Measurements from ENCODE around the gene DEFB114.

Gene DEFB114

DNA sequence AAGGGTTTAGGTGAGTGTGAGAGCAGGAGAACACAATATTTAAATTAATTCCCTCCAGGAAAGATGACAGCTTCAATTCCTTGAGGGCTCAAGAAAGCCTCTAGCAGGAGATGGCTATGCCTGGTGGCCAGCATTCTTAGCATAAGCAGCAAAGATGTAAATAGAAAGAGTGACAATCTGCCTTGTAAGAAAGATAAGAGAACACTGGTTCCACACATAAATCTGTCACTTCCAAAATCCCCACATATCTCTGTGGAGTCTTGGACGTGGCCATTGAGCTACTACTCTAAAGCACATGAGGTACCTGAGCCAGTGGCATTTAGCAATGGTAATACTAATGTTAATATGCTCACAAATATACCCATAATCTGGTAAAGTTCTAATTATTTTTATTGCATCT is 29.2 kb downstream of the DEFB114 start:
- no peak for DNase-seq

DNA sequence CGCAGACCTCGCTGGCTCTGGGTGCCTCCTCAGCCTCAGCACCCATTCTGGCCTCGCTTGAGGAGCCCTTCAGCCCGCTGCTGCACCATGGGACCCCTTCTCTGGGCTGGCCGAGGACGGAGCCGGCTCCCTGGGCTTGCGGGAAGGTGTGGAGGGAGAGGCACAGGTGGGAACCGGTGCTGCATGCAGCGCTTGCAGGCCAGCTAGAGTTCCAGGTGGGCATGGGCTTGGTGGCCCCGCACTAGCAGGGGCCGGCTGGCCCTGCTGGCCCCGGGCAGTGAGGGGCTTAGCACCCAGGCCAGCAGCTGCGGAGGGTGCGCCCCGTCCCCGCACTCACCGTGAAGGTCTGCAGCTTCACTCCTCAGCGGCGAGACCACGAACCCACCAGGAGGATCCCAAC is 30.4 kb downstream of the DEFB114 start:
- DNase-seq = no peak

DNA sequence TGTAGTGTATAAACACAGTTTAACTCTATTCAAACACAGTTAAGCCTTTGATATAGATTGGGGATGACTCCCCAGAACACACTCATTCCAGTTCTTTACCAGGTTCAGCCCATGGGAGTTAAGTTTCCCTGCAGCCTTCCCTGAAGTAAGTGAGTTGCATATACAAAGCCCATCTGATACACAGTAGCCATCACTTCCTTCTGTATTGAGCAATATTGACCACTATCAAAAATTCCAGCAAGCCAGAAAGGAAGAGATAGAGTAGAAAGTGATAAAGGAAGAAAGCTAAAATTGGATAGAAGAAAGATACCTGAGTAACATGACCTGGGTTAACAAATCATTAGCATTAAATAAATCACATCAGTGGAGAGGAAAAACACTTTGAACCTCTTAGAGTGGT is 34.6 kb downstream of the DEFB114 start:
- DNase-seq = no peak

DNA sequence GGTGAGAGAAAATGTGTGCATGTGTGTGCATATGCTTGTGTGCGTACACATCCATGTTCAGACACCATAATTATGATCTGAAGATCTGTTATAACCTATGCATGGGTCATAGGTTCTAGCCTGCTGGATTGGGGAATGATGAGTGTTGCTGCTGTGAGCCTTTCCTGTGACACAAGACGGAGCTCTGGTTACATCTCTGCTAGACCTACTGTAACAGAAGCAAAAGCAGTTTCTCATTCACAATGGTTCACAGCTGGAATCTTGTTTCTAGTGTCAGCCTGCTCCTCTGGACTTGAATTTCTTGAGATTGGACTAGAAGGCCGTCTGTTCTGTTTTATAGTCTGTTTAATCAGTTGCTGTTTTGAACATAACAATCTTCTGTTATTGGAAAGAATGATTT is 40.1 kb downstream of the DEFB114 start:
- DNase-seq = no peak

DNA sequence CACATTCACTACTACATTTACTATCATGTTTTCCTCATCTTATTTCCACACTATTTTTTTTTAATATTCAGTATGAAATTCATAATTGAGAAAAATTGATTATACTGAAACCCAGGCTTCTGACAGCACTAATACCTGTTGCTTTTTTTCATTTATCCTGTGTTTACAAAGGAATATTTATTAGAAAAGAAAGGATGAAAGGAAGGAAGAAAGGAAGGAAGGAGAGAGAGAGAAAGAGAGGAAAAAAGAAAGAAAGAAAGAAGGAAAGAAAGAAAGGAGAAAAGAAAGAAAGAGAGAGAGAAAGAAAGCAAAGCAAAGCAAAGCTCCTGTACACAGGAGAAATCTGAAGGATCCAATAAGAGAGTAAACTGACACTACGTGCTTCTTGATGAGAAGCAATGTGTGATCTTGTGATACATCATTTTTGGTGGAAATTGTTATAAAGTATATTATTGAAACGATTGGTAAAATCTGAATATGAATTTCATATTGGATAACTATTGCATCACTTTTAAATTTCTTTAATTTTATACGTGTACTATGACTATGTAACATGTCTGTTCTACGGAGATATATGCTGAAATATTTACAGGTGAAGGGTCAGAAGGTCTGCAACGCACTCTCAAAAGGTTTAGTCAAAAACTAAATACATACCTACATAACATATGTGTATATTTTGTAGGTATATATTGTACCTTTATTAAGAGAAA is 43.9 kb downstream of the DEFB114 start:
- no peak for DNase-seq

DNA sequence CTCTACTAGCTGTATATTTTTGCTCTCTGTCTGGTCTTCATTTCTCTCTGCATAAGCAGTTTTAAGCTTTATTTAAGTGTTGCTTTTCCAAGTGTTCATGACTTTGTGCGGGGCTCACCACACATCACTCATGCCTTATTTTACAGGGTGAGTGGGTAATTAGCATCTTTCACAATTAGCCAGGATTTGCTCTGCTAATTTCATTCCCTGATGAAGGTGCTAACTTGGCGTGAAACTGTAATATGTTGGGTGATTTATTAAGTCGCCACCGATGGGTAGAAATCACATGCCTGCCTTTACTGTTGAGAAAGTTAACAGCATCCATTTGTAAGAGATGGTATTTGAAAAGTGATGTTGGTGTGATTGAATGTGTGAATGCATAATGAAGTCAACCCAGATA is 44.7 kb downstream of the DEFB114 start:
- DNase-seq = no peak

DNA sequence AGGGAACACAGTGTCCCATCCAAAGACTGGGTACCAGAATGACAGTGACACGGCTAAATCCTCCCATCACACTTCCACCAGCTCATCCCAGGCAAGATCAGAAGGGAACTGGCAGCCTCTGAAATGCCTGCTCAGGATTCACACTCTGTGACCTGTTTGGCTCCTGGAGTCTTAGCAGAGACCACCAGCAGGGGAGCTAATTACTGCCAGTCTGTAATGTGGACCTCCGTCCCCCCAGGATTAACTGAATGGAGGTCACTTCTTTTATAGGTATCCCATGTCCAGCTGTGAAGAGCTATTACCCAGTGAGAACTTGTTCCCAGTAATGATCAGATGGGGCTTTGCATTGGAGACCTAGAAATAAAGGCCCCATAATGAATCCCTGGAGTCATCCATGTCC is 45.2 kb downstream of the DEFB114 start:
- DNase-seq = no peak

DNA sequence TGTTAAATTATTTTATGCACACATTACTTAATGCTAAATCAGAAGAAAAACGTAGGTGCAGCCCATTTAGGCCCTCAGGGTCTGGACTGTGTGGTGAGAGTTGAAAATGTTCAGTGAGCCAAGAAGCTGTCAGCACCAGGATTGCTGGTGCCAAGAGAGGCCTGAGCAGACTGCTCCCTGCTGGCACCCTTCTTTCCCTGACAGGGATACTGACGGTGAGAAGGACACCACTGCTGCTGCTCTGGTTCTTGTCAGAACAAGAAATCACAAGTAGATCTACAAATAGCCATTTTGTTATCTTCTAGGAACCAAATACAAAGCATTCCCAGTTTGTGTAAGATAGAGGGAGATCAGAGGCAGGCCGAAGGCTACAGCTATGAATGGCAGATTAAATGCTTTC is 48.9 kb downstream of the DEFB114 start:
- DNase-seq = no peak

DNA sequence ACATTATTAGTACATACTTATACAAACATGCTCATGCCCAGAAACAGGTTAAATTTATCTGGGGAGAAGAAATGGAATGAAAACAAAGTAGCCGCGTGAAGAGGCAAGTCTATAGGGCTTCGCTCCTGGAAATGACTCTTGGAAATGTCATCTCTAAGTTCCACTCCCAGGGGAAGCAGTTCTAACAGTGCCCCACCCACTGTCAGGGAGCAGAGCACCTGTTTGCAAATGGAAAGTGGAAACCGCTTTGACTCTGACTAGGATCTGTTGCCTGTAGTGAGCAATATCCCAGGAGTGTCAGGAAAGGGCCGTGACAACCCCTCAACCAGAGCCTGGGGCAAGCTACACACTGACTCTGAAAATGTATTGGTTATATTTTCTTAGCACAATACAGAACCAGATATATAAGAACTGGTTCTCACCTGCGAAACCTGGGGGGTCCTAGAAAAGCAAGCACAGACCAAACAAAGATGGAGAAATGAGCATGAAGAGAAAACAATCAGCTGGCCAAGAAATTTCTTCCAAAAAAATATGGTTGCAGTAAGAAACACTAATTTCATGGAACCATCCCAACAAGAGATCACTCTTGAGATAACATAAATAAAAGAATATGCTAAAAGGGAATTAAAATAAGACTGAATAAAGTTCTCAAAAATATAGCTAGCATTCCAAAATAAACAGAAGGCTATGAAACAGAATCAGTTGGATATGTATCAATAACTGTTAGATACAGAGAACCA is 50.2 kb downstream of the DEFB114 start:
- no peak for DNase-seq

DNA sequence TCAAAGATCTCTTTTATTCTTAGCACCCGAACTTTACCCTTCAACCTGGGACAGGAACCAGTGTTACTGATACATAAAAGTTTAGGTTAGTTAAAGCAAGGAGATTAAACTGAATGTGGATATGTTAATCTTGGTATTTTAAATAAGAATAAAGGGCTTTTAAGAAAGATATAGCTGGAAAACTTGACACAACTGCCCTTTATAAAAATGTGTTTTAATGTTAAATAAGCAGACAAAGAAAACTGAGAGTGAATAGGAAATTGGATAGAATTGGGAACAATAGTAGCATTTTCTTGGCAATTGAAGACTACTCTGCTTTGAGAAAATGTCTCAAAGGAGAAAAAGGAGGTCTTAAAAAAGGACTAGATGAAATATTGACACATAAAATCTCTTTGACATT is 51.8 kb downstream of the DEFB114 start:
- DNase-seq = no peak

DNA sequence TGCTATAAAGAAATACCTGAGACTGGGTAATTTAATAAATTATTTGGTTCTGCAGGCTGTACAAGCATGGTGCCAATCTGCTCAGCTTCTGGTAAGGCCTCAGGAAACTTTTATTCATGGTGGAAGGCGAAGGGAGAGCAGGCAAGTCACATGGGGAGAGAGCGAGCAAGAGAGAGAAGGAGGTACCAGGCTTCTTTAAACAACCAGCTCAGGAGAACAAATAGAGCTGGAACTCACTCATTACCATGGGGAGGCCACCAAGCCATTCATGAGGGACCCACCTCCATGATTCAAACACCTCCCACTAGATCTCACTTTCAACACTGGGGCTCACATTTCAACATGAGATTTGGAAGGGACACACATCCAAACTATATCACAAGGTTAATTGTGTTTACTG is 52.7 kb downstream of the DEFB114 start:
- no peak for DNase-seq
